ENCODE results near the gene ZNF492. TPM values are rescaled to one million over a fixed set of nuclear protein-coding genes. Genes with fewer than 3 reads are reported as not detected.

The ZNF492 gene
- total RNA-seq, 1 experiment from 2014 or later: 3.0 TPM

DNA sequence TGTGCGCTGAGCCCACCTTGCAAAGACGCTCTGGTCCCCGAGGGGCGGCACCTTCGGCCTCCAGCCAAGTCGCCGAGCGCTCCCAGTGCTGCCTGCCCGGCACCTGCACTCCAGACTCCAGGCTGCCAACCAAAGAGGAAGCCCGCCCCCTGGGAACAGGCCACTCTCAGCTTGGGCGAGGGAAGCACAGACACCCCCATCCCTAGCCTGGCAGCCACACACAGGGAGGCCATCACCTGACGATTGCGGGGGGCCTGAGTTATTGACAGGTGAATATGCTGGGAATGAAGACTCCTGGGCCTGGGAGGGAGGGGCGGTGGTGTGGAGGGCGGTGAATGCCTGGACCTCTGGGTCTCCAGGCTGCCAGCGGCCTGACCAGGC lies 10.3 kb upstream of the ZNF492 start:
- ChIA-PET CTCF (no interaction called here), POLR2A (ENCODE audit: unreplicated experiment) (no interaction called here)
- Histone ChIP-seq H3K4me1 (ENCODE audit: insufficient read depth, low read length) (no peaks in the 10 kb centered on the region), H3K4me2 (ENCODE audit: low read length) (no peak overlapping the region), H3K9ac (ENCODE audit: low read length) (no peak overlapping the region), H3K36me3 (ENCODE audit: low read depth, low read length) (no peaks in the 10 kb centered on the region), H3K79me2 (ENCODE audit: low read length) (no peaks in the 10 kb centered on the region), H2AFZ (ENCODE audit: low read length) (no peak overlapping the region), H4K20me1 (ENCODE audit: low read length) (no peaks in the 10 kb centered on the region), H3K27ac (ENCODE audit: low read length) (no peak overlapping the region), H3F3A (ENCODE audit: low read length, unreplicated experiment) (no peaks in the 10 kb centered on the region), H3K9me3 (ENCODE audit: low read length) (0 out of 2 replicates have a peak, but pooled peaks cover 7% of the 10 kb centered on the region), H3K9me2 (replicated peaks; ENCODE audit: low read length) (no peaks in the 10 kb centered on the region), H3K27me3 (ENCODE audit: low read length) (no peaks in the 10 kb centered on the region), H3K4me3 (ENCODE audit: low read length) (no peak overlapping the region)
- TF ChIP-seq EZH2 (IDR thresholded peaks at IDR 0.05; ENCODE audit: low read length, unreplicated experiment) (no peak), EZH2phosphoT487 (IDR thresholded peaks at IDR 0.05; ENCODE audit: borderline replicate concordance, low read length) (no peak)
- TF ChIP-seq, protein P1, sequence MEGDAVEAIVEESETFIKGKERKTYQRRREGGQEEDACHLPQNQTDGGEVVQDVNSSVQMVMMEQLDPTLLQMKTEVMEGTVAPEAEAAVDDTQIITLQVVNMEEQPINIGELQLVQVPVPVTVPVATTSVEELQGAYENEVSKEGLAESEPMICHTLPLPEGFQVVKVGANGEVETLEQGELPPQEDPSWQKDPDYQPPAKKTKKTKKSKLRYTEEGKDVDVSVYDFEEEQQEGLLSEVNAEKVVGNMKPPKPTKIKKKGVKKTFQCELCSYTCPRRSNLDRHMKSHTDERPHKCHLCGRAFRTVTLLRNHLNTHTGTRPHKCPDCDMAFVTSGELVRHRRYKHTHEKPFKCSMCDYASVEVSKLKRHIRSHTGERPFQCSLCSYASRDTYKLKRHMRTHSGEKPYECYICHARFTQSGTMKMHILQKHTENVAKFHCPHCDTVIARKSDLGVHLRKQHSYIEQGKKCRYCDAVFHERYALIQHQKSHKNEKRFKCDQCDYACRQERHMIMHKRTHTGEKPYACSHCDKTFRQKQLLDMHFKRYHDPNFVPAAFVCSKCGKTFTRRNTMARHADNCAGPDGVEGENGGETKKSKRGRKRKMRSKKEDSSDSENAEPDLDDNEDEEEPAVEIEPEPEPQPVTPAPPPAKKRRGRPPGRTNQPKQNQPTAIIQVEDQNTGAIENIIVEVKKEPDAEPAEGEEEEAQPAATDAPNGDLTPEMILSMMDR (conservative IDR thresholded peaks at IDR 0.05; ENCODE audit: low read depth, low read length): no peak
- intact Hi-C loops (cut with micrococcal nuclease): no loop called here
- ATAC-seq: no peak
- no peak for DNase-seq
- no TSS peak for BruUV-seq (replicated peaks)

DNA sequence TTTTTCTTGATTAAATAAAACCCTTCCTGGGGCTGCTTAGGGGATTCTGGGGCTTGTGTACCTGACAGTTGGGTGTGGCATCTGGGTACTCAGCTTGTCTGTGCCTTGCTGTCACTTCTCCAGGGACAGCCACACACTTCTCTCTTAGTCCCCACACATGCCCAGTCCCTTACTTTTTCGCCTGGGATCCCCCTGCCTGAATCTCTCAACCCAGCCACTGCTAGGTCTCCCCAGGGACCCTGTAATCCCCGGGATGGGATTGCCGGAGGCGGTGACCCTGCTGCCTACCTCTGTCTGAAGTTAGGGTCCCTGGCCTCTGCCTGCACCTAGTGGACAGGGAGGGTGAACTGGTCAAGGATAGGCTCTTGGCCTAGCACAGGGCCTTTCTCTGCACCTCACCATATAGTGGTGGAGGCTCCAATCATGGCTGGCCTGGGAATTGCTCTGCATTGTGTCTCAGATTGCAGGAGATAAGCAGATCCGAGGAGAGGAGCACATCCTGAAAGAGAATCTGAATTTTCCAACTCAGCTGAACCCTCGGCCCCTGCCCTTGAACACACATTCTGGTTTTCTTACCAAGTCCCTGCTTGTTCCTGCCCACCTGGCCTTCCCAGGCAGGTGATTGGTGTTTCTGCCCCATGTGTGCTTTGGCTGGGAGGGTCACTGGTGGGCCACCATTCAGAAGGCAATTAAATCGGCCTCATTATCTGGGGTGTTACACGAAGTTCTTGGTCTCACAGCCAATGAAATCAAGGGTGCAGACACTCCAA lies 8.7 kb upstream of the ZNF492 start:
- Histone ChIP-seq H4K20me1 (ENCODE audit: low read length) (no peaks in the 10 kb centered on the region), H3F3A (ENCODE audit: low read length, unreplicated experiment) (no peaks in the 10 kb centered on the region), H3K27me3 (ENCODE audit: low read length) (no peaks in the 10 kb centered on the region), H3K79me2 (ENCODE audit: low read length) (no peaks in the 10 kb centered on the region), H3K4me1 (ENCODE audit: insufficient read depth, low read length) (no peaks in the 10 kb centered on the region), H3K9me3 (ENCODE audit: low read length) (0 out of 2 replicates have a peak, but pooled peaks cover 7% of the 10 kb centered on the region), H3K9me2 (replicated peaks; ENCODE audit: low read length) (no peaks in the 10 kb centered on the region), H3K36me3 (ENCODE audit: low read depth, low read length) (no peaks in the 10 kb centered on the region), H3K4me3 (ENCODE audit: low read length) (no peak overlapping the region), H3K27ac (ENCODE audit: low read length) (no peak overlapping the region), H3K9ac (ENCODE audit: low read length) (no peak overlapping the region), H2AFZ (ENCODE audit: low read length) (no peak overlapping the region), H3K4me2 (ENCODE audit: low read length) (no peak overlapping the region)
- ChIA-PET POLR2A (ENCODE audit: unreplicated experiment) (no interaction called here), CTCF (no interaction called here)
- ATAC-seq (no peak), DNase-seq (no peak)
- no TSS peak for BruUV-seq (replicated peaks)
- TF ChIP-seq, protein P1 (conservative IDR thresholded peaks at IDR 0.05; ENCODE audit: low read depth, low read length): no peak
- TF ChIP-seq EZH2phosphoT487 (IDR thresholded peaks at IDR 0.05; ENCODE audit: borderline replicate concordance, low read length) (no peak), EZH2 (IDR thresholded peaks at IDR 0.05; ENCODE audit: low read length, unreplicated experiment) (no peak)
- intact Hi-C loops (cut with micrococcal nuclease): no loop called here

DNA sequence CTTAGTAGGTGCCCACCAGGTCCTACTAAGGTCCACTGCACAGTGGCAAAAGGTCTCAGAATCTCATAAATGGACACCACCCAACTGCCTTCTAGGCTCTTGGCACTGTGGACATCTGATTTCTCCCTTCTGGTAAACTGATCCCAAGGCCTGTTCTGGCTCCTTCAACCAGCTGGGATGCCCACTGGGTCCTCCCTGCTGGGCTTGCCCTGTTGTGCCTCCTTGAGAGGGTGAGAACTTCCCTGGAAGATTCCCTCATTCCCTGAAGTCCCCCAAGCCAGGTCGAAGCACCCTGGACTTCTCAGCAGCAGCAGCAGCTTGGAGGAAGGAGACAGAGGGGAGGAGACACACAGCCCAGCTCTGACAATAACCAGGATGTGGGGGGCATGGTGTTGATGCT lies 6.6 kb upstream of the ZNF492 start:
- no peak for TF ChIP-seq EZH2 (IDR thresholded peaks at IDR 0.05; ENCODE audit: low read length, unreplicated experiment)
- TF ChIP-seq, protein P1 (conservative IDR thresholded peaks at IDR 0.05; ENCODE audit: low read depth, low read length): no peak
- no peak for TF ChIP-seq EZH2phosphoT487 (IDR thresholded peaks at IDR 0.05; ENCODE audit: borderline replicate concordance, low read length)
- Histone ChIP-seq H3K36me3 (ENCODE audit: low read depth, low read length) (no peaks in the 10 kb centered on the region), H3K9me2 (replicated peaks; ENCODE audit: low read length) (no peaks in the 10 kb centered on the region), H3K27me3 (ENCODE audit: low read length) (no peaks in the 10 kb centered on the region), H3K9me3 (ENCODE audit: low read length) (0 out of 2 replicates have a peak, but pooled peaks cover 7% of the 10 kb centered on the region), H2AFZ (ENCODE audit: low read length) (no peak overlapping the region), H3K4me3 (ENCODE audit: low read length) (no peak overlapping the region), H3F3A (ENCODE audit: low read length, unreplicated experiment) (no peaks in the 10 kb centered on the region), H3K9ac (ENCODE audit: low read length) (no peak overlapping the region), H4K20me1 (ENCODE audit: low read length) (no peaks in the 10 kb centered on the region), H3K79me2 (ENCODE audit: low read length) (no peaks in the 10 kb centered on the region), H3K4me2 (ENCODE audit: low read length) (no peak overlapping the region), H3K4me1 (ENCODE audit: insufficient read depth, low read length) (no peaks in the 10 kb centered on the region), H3K27ac (ENCODE audit: low read length) (no peak overlapping the region)
- intact Hi-C loops (cut with micrococcal nuclease): no loop called here
- ChIA-PET CTCF (no interaction called here), POLR2A (ENCODE audit: unreplicated experiment) (no interaction called here)
- ATAC-seq: no peak
- DNase-seq: no peak
- no TSS peak for BruUV-seq (replicated peaks)
